SIG-M5 treated with dmso at 0.1 percent for 504 hours (cell line): ENCODE measurements around the gene VGLL4.

Experiments used
- DNase-seq: peaks from one replicate; lab custom pipeline; 2025; ENCODE audit not compliant: unreplicated experiment; lab: John Stamatoyannopoulos, UW

VGLL4 gene

GRCh38 chr3:11629716-11630115, 14.0 kb downstream of the VGLL4 start:
- DNase-seq = no peak

GRCh38 chr3:11627612-11628011, 16.1 kb downstream of the VGLL4 start:
- no peak for DNase-seq

GRCh38 chr3:11626084-11626463, 17.6 kb downstream of the VGLL4 start:
- DNase-seq = no peak

- DNase-seq = no peak
These were observed 18.2 kb downstream of the VGLL4 start for GRCh38 chr3:11625376-11626083.

GRCh38 chr3:11624704-11625375, 18.9 kb downstream of the VGLL4 start:
- DNase-seq = no peak

GRCh38 chr3:11624161-11624560, 19.6 kb downstream of the VGLL4 start:
- DNase-seq = no peak

GRCh38 chr3:11622586-11623550, 20.8 kb downstream of the VGLL4 start:
- no peak for DNase-seq

- DNase-seq = no peak
These were observed 22.6 kb downstream of the VGLL4 start for GRCh38 chr3:11621077-11621476.

- DNase-seq = no peak
These were observed 23.6 kb downstream of the VGLL4 start for GRCh38 chr3:11619946-11620652.

GRCh38 chr3:11619461-11619860, 24.3 kb downstream of the VGLL4 start:
- DNase-seq = no peak

GRCh38 chr3:11618904-11619303, 24.8 kb downstream of the VGLL4 start:
- no peak for DNase-seq

GRCh38 chr3:11616551-11616950, 27.2 kb downstream of the VGLL4 start:
- no peak for DNase-seq

GRCh38 chr3:11613851-11614487, 29.7 kb downstream of the VGLL4 start:
- no peak for DNase-seq

- no peak for DNase-seq
These were observed 30.4 kb downstream of the VGLL4 start for GRCh38 chr3:11613319-11613718.

GRCh38 chr3:11612515-11613188, 31.1 kb downstream of the VGLL4 start:
- no peak for DNase-seq

GRCh38 chr3:11611341-11611799, 32.3 kb downstream of the VGLL4 start:
- DNase-seq = no peak

GRCh38 chr3:11610700-11611275, 32.9 kb downstream of the VGLL4 start:
- DNase-seq = no peak

GRCh38 chr3:11610044-11610671, 33.6 kb downstream of the VGLL4 start:
- DNase-seq = no peak

- DNase-seq = no peak
These were observed 34.2 kb downstream of the VGLL4 start for GRCh38 chr3:11609481-11609880.
